Measurements from ENCODE around the gene DDX27. TPM values are rescaled to one million over a fixed set of nuclear protein-coding genes. Genes with fewer than 3 reads are reported as not detected.
"Not testable (repeated sequence)": the region's sequence is repeated elsewhere in the genome, so short reads cannot be mapped to it uniquely, and the experiment has no call there.

The DDX27 gene
- total and polyA plus RNA-seq, 4 donors: 8.8 to 16.0 (median 13.0) TPM

DNA sequence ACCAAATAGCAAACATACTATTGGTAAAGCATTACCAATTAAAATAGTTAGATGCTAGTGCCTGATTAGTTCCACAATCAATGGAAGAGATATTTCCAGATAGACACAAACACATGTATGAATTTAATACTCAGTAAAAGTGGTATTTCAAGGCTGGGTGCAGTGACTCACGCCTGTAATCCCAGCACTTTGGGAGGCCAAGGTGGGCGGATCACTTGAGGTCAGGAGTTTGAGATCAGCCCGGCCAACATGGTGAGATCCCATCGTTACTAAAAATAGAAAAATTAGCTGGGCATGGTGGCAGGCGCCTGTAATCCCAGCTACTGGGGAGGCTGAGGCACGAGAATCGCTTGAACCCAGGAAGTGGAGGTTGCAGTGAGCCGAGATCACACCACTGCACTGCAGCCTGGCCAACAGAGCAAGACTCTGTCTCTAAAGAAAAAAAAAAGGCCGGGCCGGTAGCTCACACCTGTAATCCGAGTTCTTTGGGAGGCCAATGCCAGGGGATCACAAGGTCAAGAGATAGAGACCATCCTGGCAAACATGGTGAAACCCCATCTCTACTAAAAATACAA is 26.2 kb upstream of the DDX27 start:
- H3K4me3 ChIP-seq (ENCODE audit: low read depth in 1 of 3, low read length in 3 of 3); H3K9me3 ChIP-seq (ENCODE audit: control insufficient read depth in 4 of 4, low read length in 3 of 4); H3K9ac ChIP-seq (ENCODE audit: low read depth in 1 of 2, low read length in 2 of 2); DNase-seq (ENCODE audit: low spot score); H3K27ac ChIP-seq (ENCODE audit: low read depth in 1 of 2, low read length in 2 of 2); H3K4me1 ChIP-seq (ENCODE audit: control insufficient read depth in 4 of 4, insufficient read depth in 4 of 4, low read length in 3 of 4); H3K36me3 ChIP-seq (ENCODE audit: control insufficient read depth in 4 of 4, insufficient read depth in 3 of 4, low read depth in 1 of 4, low read length in 3 of 4); H3K27me3 ChIP-seq (ENCODE audit: control insufficient read depth in 4 of 4, insufficient read depth in 4 of 4, low read length in 3 of 4): not testable (repeated sequence)
- 88% methylated on average over 11 of the region's 11 CpGs for WGBS

GRCh38 chr20:49199729-49200293 is 19.4 kb upstream of the DDX27 start:
- Histone ChIP-seq H3K9me3 (ENCODE audit: control insufficient read depth in 4 of 4, low read length in 3 of 4) (no peaks in the 10 kb centered on the region), H3K4me3 (ENCODE audit: low read depth in 1 of 3, low read length in 3 of 3) (no peak overlapping the region), H3K4me1 (ENCODE audit: control insufficient read depth in 4 of 4, insufficient read depth in 4 of 4, low read length in 3 of 4) (no peaks in the 10 kb centered on the region), H3K9ac (ENCODE audit: low read depth in 1 of 2, low read length in 2 of 2) (no peak overlapping the region), H3K36me3 (ENCODE audit: control insufficient read depth in 4 of 4, insufficient read depth in 3 of 4, low read depth in 1 of 4, low read length in 3 of 4) (no peaks in the 10 kb centered on the region), H3K27ac (ENCODE audit: low read depth in 1 of 2, low read length in 2 of 2) (no peak overlapping the region), H3K27me3 (ENCODE audit: control insufficient read depth in 4 of 4, insufficient read depth in 4 of 4, low read length in 3 of 4) (no peaks in the 10 kb centered on the region)
- no peak for DNase-seq (ENCODE audit: low spot score)
- 91% methylated on average over 4 of the region's 4 CpGs for WGBS
- no peak for TF ChIP-seq RXRA (IDR thresholded peaks at IDR 0.05)
- TF ChIP-seq TAF1 (conservative IDR thresholded peaks at IDR 0.05): no peak
- TF ChIP-seq GABPA (IDR thresholded peaks at IDR 0.05 in 1 of 2, conservative IDR thresholded peaks at IDR 0.05 in 1 of 2): no peak
- TF ChIP-seq JUND (IDR thresholded peaks at IDR 0.05): no peak
- no peak for TF ChIP-seq FOXA2 (IDR thresholded peaks at IDR 0.05)
- TF ChIP-seq, protein P1, sequence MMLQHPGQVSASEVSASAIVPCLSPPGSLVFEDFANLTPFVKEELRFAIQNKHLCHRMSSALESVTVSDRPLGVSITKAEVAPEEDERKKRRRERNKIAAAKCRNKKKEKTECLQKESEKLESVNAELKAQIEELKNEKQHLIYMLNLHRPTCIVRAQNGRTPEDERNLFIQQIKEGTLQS (IDR thresholded peaks at IDR 0.05): no peak
- TF ChIP-seq, protein P2, sequence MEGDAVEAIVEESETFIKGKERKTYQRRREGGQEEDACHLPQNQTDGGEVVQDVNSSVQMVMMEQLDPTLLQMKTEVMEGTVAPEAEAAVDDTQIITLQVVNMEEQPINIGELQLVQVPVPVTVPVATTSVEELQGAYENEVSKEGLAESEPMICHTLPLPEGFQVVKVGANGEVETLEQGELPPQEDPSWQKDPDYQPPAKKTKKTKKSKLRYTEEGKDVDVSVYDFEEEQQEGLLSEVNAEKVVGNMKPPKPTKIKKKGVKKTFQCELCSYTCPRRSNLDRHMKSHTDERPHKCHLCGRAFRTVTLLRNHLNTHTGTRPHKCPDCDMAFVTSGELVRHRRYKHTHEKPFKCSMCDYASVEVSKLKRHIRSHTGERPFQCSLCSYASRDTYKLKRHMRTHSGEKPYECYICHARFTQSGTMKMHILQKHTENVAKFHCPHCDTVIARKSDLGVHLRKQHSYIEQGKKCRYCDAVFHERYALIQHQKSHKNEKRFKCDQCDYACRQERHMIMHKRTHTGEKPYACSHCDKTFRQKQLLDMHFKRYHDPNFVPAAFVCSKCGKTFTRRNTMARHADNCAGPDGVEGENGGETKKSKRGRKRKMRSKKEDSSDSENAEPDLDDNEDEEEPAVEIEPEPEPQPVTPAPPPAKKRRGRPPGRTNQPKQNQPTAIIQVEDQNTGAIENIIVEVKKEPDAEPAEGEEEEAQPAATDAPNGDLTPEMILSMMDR (IDR thresholded peaks at IDR 0.05; ENCODE audit: low read depth, low read length, missing input control): no peak
- TF ChIP-seq HNF4A (conservative IDR thresholded peaks at IDR 0.05): no peak
- no peak for TF ChIP-seq MAX (IDR thresholded peaks at IDR 0.05)
- no peak for TF ChIP-seq RAD21 (IDR thresholded peaks at IDR 0.05)

- H3K4me3 ChIP-seq (ENCODE audit: low read depth in 1 of 3, low read length in 3 of 3): no peak overlapping the region
- no peak overlapping the region for H3K27ac ChIP-seq (ENCODE audit: low read depth in 1 of 2, low read length in 2 of 2)
- H3K36me3 ChIP-seq (ENCODE audit: control insufficient read depth in 4 of 4, insufficient read depth in 3 of 4, low read depth in 1 of 4, low read length in 3 of 4): no peaks in the 10 kb centered on the region
- DNase-seq (ENCODE audit: low spot score): no peak
- 92% methylated on average over 7 of the region's 7 CpGs for WGBS
- no peaks in the 10 kb centered on the region for H3K27me3 ChIP-seq (ENCODE audit: control insufficient read depth in 4 of 4, insufficient read depth in 4 of 4, low read length in 3 of 4)
- no peaks in the 10 kb centered on the region for H3K9me3 ChIP-seq (ENCODE audit: control insufficient read depth in 4 of 4, low read length in 3 of 4)
- TF ChIP-seq FOXA2 (IDR thresholded peaks at IDR 0.05): no peak
- TF ChIP-seq, protein P2 (IDR thresholded peaks at IDR 0.05; ENCODE audit: low read depth, low read length, missing input control): no peak
- H3K4me1 ChIP-seq (ENCODE audit: control insufficient read depth in 4 of 4, insufficient read depth in 4 of 4, low read length in 3 of 4): no peaks in the 10 kb centered on the region
- no peak overlapping the region for H3K9ac ChIP-seq (ENCODE audit: low read depth in 1 of 2, low read length in 2 of 2)
These were observed 16.2 kb upstream of the DDX27 start for GRCh38 chr20:49203011-49203410.
